Measurements from ENCODE around the gene CELSR1.

Gene CELSR1

DNA sequence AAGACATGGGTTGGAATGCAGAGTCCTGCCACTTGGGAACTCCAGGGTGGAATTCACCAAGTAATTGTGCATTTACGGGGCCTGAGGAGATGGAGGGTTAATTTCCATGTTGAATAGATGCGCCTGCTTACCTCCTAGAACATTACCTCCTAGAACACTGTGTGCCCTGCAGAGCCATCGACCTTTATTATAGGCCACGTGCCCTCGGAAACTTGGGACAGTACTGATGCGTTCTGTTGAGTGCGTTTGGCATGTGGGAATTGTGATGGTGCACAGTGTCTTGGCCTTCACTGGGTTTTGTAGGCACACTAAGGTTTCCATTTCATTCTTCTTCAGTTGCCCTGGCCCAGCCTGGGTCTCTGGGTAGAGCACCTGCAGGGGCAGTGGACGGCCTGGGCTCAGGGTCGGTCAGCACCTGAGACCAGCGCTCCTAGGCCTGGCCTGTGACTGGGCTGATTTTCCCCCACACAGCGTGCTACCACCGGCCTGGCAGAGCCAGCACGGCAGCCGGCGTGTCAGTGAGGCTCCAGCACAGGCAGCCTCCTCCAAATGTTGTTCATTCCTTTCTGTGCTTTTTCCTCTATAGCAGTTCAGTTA lies 189.2 kb downstream of the CELSR1 start:
- TF ChIP-seq, protein P1, sequence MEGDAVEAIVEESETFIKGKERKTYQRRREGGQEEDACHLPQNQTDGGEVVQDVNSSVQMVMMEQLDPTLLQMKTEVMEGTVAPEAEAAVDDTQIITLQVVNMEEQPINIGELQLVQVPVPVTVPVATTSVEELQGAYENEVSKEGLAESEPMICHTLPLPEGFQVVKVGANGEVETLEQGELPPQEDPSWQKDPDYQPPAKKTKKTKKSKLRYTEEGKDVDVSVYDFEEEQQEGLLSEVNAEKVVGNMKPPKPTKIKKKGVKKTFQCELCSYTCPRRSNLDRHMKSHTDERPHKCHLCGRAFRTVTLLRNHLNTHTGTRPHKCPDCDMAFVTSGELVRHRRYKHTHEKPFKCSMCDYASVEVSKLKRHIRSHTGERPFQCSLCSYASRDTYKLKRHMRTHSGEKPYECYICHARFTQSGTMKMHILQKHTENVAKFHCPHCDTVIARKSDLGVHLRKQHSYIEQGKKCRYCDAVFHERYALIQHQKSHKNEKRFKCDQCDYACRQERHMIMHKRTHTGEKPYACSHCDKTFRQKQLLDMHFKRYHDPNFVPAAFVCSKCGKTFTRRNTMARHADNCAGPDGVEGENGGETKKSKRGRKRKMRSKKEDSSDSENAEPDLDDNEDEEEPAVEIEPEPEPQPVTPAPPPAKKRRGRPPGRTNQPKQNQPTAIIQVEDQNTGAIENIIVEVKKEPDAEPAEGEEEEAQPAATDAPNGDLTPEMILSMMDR (IDR thresholded peaks at IDR 0.05; ENCODE audit: low read depth, low read length, missing control alignments): no peak
- no peak overlapping the region for H3K4me3 ChIP-seq (replicated peaks; ENCODE audit: low read depth, low read length)
- no peak for DNase-seq (ENCODE audit: extremely low read depth, low read depth)

DNA sequence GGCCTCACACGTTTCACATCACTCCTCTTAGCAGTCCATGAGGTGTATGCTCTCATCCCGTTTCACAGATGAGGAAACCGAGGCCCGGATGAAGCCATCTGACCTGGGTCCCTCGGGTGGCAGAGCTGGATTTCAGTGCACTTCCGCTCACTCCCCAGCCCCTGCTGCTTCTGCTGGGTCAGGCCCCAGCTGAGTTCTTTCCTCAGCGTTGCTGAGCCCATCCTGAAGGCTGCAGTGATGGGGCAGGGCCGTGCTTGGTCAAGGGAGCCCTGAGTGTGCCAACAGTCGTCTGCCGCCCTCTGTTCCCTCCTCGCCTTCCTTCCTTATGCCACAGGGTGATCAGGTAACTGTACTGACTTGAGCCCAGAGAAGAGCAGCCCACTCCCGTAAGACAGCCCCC lies 189.8 kb downstream of the CELSR1 start:
- DNase-seq (ENCODE audit: extremely low read depth, low read depth): no peak

DNA sequence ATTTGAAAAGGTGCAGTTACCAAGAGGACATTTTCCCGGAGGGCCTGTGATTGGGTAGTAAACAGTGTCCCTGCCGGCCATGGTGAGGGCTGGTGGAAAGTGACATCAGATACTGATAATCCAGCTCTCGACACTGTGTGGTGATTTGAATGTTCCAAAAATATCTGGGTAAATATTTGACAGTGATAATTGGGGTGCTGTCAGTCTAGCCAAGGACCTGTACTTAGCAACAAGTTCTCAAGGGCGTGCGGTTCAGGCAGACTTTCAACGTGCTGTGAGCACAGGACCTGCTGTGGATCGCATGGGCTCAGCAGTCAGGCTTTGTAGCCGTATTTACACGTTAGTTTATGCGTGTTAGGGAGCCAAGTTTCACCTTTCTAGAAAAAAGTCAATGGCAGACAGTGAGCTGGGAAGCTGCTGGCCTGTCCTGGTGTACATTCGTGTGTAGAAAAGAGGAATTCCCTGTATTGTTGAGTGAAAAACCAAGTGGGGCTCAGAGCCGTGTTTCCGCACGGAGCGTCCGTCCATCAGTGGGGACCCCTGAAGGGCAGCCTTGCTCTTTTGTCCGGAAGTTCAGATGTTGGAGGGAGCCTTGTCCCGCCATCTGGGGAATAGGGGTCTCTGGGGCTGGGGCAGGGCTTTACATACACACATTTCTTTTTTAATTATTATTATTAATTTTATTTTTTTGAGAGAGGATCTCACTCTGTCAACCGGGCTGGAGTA lies 190.6 kb downstream of the CELSR1 start:
- H3K4me3 ChIP-seq (replicated peaks; ENCODE audit: low read depth, low read length): no peak overlapping the region
- TF ChIP-seq, protein P1 (IDR thresholded peaks at IDR 0.05; ENCODE audit: low read depth, low read length, missing control alignments): no peak
- no peak for DNase-seq (ENCODE audit: extremely low read depth, low read depth)

More for the DNA sequence above, 189.8 kb downstream of the CELSR1 start:
- TF ChIP-seq, protein P1 (IDR thresholded peaks at IDR 0.05; ENCODE audit: low read depth, low read length, missing control alignments): no peak
- no peak overlapping the region for H3K4me3 ChIP-seq (replicated peaks; ENCODE audit: low read depth, low read length)

DNA sequence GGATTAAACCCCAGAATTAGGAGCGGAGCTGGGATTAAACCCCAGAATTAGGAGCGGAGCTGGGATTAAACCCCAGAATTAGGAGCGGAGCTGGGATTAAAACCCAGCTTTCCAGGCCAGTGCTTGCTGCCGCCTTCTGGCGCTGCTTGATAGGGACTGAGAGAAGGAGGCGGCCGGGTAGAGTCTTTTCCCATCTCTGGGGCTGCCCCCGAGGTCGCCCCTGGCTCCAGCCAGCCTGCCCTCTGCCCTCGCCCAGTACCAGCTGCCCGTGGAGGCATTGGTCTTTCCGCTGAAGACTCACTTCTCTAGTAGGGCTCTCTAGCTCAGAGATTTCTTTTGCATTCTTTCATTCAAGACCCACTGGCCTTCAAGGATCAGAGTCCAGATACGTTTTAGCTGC lies 196.7 kb downstream of the CELSR1 start:
- no peak overlapping the region for H3K4me3 ChIP-seq (replicated peaks; ENCODE audit: low read depth, low read length)
- no peak for DNase-seq (ENCODE audit: extremely low read depth, low read depth)
- TF ChIP-seq, protein P1 (IDR thresholded peaks at IDR 0.05; ENCODE audit: low read depth, low read length, missing control alignments): no peak

DNA sequence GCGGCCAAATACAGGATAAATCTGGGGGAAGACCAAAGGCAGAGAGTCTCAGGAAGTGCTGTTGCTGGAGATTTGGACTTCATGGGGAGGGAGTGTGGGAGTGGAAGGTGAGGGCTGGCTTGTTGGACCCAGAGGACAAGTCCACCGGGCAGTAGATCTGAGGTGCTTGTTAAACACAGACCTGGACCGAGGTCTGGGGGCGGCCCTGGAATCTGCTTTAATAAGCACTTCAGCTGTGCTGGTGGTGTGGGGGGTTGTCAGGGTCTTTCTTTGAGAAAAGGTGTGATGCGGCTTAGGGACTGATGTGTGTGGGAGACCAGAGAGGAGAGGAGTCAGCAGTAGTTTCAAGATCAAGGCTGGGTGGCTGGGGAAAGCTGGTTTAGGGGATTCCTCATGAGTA lies 197.5 kb downstream of the CELSR1 start:
- TF ChIP-seq, protein P1 (IDR thresholded peaks at IDR 0.05; ENCODE audit: low read depth, low read length, missing control alignments): no peak
- DNase-seq (ENCODE audit: extremely low read depth, low read depth): no peak
- no peak overlapping the region for H3K4me3 ChIP-seq (replicated peaks; ENCODE audit: low read depth, low read length)

DNA sequence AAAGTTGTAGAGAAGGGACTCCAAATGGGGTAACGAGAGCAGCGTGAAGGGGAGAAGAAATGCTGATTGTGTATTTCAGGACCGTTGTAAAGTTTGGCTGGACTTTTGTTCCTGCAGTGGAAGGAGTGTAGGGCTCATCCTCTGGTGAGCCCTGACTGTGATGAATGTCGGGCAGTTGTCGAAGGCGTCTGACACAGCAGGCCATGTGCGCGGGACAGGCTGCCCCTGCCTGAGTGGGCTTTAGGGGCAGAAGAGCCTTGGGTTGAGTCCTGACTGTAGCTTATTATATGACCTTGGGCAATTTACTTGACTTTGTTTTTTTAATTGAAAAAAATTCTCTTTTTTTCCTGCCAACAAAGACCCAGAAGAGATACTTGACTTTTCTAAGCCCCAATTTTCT lies 198.8 kb downstream of the CELSR1 start:
- no peak for DNase-seq (ENCODE audit: extremely low read depth, low read depth)
- TF ChIP-seq, protein P1 (IDR thresholded peaks at IDR 0.05; ENCODE audit: low read depth, low read length, missing control alignments): no peak
- no peak overlapping the region for H3K4me3 ChIP-seq (replicated peaks; ENCODE audit: low read depth, low read length)
